HG03108 (cell line): ENCODE measurements around the gene CABCOCO1.
"Not testable (repeated sequence)": the region's sequence is repeated elsewhere in the genome, so short reads cannot be mapped to it uniquely, and the experiment has no call there.

Experiments
- ATAC-seq: cut with Tn5 transposase; IDR thresholded peaks from one replicate; pipeline ENCODE4 v1.9.1; 2021; ENCODE audit warnings: moderate library complexity; ENCODE audit not compliant: unreplicated experiment

CABCOCO1 gene

GRCh38 chr10:61708846-61709245 lies 46.1 kb downstream of the CABCOCO1 start:
- ATAC-seq = no peak

- ATAC-seq = not testable (repeated sequence)
These were observed 49.4 kb downstream of the CABCOCO1 start for GRCh38 chr10:61712105-61712504.

GRCh38 chr10:61719475-61719874 lies 56.7 kb downstream of the CABCOCO1 start:
- ATAC-seq = not testable (repeated sequence)

- no peak for ATAC-seq
These were observed 57.2 kb downstream of the CABCOCO1 start for GRCh38 chr10:61719906-61720305.

GRCh38 chr10:61721431-61721830 lies 58.7 kb downstream of the CABCOCO1 start:
- ATAC-seq = no peak

- not testable (repeated sequence) for ATAC-seq
These were observed 62.5 kb downstream of the CABCOCO1 start for GRCh38 chr10:61725221-61725620.

- no peak for ATAC-seq
These were observed 66.9 kb downstream of the CABCOCO1 start for GRCh38 chr10:61729596-61729995.

GRCh38 chr10:61730671-61731070 lies 67.9 kb downstream of the CABCOCO1 start:
- no peak for ATAC-seq

GRCh38 chr10:61731638-61732037 lies 68.9 kb downstream of the CABCOCO1 start:
- no peak for ATAC-seq

- no peak for ATAC-seq
These were observed 70.0 kb downstream of the CABCOCO1 start for GRCh38 chr10:61732629-61733278.

- no peak for ATAC-seq
These were observed 70.7 kb downstream of the CABCOCO1 start for GRCh38 chr10:61733358-61733940.

- ATAC-seq = no peak
These were observed 73.2 kb downstream of the CABCOCO1 start for GRCh38 chr10:61735882-61736281.

- not testable (repeated sequence) for ATAC-seq
These were observed 74.7 kb downstream of the CABCOCO1 start for GRCh38 chr10:61737455-61737854.

- no peak for ATAC-seq
These were observed 80.1 kb downstream of the CABCOCO1 start for GRCh38 chr10:61742812-61743211.

- ATAC-seq = no peak
These were observed 81.7 kb downstream of the CABCOCO1 start for GRCh38 chr10:61744469-61744868.

- no peak for ATAC-seq
These were observed 83.6 kb downstream of the CABCOCO1 start for GRCh38 chr10:61746377-61746776.

- no peak for ATAC-seq
These were observed 84.6 kb downstream of the CABCOCO1 start for GRCh38 chr10:61747307-61747706.

- no peak for ATAC-seq
These were observed 86.6 kb downstream of the CABCOCO1 start for GRCh38 chr10:61749291-61749690.

GRCh38 chr10:61750943-61751471 lies 88.3 kb downstream of the CABCOCO1 start:
- ATAC-seq = peak; percentile 56

- peak; percentile 8 for ATAC-seq
These were observed 88.9 kb downstream of the CABCOCO1 start for GRCh38 chr10:61751599-61751998.

- peak; percentile 56 for ATAC-seq
These were observed 89.6 kb downstream of the CABCOCO1 start for GRCh38 chr10:61752111-61753011.
